Activated CD8-positive, alpha-beta memory T cell treated with anti-CD3 and anti-CD28 coated beads for 36 hours (primary cell): ENCODE data around the gene FBXO39. TPM values are rescaled to one million over a fixed set of nuclear protein-coding genes. Genes with fewer than 3 reads are reported as not detected.
"Not testable (repeated sequence)": the region's sequence is repeated elsewhere in the genome, so short reads cannot be mapped to it uniquely, and the experiment has no call there.

Source experiments
- CTCF ChIA-PET: fragments of 350-600 bp; sonication (Branson Sonifier 250); formaldehyde crosslinking; loops from one replicate; lab custom pipeline; 2021; ENCODE audit warnings: antibody characterized with exemption; lab: Charles Lee
- POLR2A ChIA-PET: fragments of 350-600 bp; sonication (Branson Sonifier 250); formaldehyde crosslinking; loops from one replicate; lab custom pipeline; 2021; ENCODE audit warnings: antibody characterized with exemption; lab: Charles Lee
- total RNA-seq, 2 experiments: library from RNA; stranded (reverse); gene quantifications; one replicate each; pipeline ENCODE4 v1.2.3, GENCODE V29; 2021

FBXO39 gene
- total RNA-seq = not detected

- CTCF ChIA-PET = interaction anchor here (0.5 kb wide), 1 partner anchor 55 kb away, joined by 4 read pairs; no protein-coding TSS in a partner anchor
- POLR2A ChIA-PET = no interaction called here
These were observed at the start of gene FBXO39 for GRCh38 chr17:6775871-6776405. Gene FBXO39 (plus strand): TSS chr17:6776215. CDS start chr17:6779869, 3,654 bp downstream.

GRCh38 chr17:6729531-6729930 is 46.5 kb upstream of the FBXO39 start:
- POLR2A ChIA-PET = no interaction called here
- CTCF ChIA-PET = no interaction called here

DNA sequence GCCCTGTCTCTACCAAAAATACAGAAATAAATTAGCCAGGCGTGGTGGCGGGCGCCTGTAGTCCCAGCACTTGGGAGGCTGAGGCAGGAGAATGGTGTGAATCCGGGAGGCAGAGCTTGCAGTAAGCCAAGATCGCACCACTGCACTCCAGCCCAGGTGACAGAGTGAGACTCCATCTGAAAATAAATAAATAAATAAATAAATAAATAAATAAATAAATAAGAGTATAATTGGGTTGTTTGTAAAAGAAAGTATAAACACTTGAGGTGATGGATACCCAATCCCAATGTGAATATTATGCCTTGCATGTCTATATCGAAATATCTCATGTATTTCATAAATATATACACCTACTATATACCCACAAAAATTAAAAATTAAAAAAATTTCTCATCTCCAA is 29.4 kb upstream of the FBXO39 start:
- POLR2A ChIA-PET, CTCF ChIA-PET: not testable (repeated sequence)

DNA sequence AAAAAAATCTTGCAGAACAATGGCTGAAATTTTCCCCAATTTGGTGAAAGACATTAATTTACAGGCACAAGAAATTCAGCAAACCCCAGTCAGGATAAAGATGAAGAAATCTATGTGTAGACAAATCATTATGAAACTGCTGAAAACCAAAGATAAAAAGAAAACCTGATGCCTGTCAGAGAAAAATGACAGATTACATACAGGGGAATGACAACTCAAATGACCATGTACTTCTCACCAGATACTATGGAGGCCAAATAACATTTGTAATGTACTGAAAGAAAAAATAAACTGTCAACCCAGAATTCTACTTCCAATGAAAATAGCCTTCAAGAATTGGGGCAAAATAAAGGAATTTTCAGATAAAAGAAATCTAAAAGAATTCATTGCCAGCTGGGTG is 27.4 kb upstream of the FBXO39 start:
- ChIA-PET POLR2A (no interaction called here), CTCF (no interaction called here)

DNA sequence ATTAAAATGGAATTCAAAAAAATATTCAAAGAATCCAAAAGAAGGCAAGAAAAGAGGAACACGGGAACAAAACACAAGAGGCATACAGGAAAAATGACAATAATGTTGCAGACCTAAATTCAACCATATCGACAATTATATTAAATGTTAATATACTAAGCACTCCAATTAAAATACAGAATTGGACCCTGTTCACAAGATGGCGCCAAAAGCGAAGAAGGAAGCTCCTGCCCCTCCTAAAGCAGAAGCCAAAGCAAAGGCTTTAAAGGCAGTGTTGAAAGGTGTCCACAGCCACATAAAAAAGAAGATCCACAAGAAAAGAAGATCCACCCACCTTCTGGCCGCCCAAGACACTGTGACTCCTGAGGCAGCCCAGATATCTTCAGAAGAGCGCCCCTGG is 26.5 kb upstream of the FBXO39 start:
- ChIA-PET CTCF (no interaction called here), POLR2A (no interaction called here)

- CTCF ChIA-PET = no interaction called here
- POLR2A ChIA-PET = no interaction called here
These were observed 23.7 kb upstream of the FBXO39 start for GRCh38 chr17:6752068-6752909.

DNA sequence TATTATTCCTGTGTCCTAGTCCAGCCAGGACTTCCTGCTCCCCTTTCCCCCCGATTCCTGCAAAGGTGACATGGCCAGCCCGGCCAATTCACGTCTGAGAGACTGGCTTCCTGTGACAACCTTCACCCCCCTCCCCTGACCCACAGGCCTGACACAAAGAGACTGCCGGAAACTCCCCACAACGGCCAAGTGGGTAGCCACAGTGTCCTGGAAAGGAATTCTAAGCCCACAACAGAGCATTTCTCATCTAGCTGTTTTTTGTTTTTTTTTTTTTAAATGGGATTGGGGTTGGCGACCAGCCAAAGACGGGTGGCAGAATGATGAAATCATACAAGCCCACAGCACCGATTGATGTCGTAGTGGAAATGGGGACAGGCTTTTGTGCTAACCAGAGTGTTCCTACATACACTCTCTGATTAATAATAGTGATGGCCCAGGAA is 23.0 kb upstream of the FBXO39 start:
- CTCF ChIA-PET = no interaction called here
- POLR2A ChIA-PET = no interaction called here

GRCh38 chr17:6753546-6753945 is 22.5 kb upstream of the FBXO39 start:
- POLR2A ChIA-PET = no interaction called here
- CTCF ChIA-PET = no interaction called here

DNA sequence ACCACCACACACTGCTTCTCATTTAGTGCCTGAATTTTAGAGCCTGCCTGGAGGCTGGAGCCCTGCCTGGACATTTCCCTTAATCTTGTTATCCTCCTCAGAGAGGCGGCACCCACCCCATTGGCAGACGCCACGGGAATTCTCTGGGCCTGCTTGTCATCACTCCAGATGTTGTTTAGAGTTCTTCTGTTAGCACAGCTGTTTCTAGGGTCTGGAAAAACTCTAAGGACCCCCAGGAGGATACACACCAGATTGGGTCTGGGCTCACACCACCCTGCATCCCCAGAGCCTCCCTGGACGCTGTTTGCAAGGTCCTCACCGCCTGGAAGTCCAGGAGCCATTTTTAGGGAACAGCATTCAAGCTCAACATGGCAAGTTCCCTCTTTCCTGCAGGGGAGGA is 20.7 kb upstream of the FBXO39 start:
- ChIA-PET POLR2A (no interaction called here), CTCF (interaction anchor here (1.0 to 1.1 kb wide), 2 partner anchors 10 to 89 kb away, joined by 3 read pairs; no protein-coding TSS in a partner anchor)

GRCh38 chr17:6755731-6756184 is 20.3 kb upstream of the FBXO39 start, which contains the start of gene XAF1:
Gene XAF1 (plus strand): TSS chr17:6756046. CDS start chr17:6756079, 33 bp downstream.
- ChIA-PET POLR2A (no interaction called here), CTCF (interaction anchor here (1.0 kb wide), 1 partner anchor 11 kb away, joined by 3 read pairs; no protein-coding TSS in a partner anchor)

GRCh38 chr17:6756425-6757031 is 19.5 kb upstream of the FBXO39 start:
- CTCF ChIA-PET = interaction anchor here (1.0 kb wide), 1 partner anchor 11 kb away, joined by 3 read pairs; no protein-coding TSS in a partner anchor
- POLR2A ChIA-PET = interaction anchor here (0.6 kb wide), 1 partner anchor 313 kb away, joined by 3 read pairs; no protein-coding TSS in a partner anchor

DNA sequence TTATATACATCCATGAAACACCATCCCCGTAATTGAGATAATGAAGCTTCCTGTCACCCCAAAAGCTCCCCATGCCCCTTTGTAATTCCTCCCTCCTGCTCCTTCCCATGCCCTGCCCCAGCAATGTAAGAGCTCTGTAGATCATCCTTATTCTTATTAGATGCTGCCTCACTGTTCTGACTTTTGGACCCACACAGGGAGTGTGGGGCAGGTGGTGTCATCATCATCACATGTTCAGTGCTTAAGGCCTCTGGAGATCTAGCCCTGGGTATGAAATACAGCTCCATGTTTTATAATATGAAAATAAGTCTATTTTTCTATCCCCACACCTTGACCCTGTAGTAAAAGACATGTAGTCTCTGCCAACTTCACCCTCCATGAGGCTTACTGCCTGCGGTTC is 18.3 kb upstream of the FBXO39 start:
- ChIA-PET CTCF (no interaction called here), POLR2A (no interaction called here)

- CTCF ChIA-PET = interaction anchor here (1.0 kb wide), 1 partner anchor 10 kb away, joined by 3 read pairs; no protein-coding TSS in a partner anchor
- POLR2A ChIA-PET = no interaction called here
These were observed 14.2 kb upstream of the FBXO39 start for GRCh38 chr17:6761779-6762178.

- POLR2A ChIA-PET = no interaction called here
- CTCF ChIA-PET = no interaction called here
These were observed 7.6 kb upstream of the FBXO39 start for GRCh38 chr17:6768447-6768846.

DNA sequence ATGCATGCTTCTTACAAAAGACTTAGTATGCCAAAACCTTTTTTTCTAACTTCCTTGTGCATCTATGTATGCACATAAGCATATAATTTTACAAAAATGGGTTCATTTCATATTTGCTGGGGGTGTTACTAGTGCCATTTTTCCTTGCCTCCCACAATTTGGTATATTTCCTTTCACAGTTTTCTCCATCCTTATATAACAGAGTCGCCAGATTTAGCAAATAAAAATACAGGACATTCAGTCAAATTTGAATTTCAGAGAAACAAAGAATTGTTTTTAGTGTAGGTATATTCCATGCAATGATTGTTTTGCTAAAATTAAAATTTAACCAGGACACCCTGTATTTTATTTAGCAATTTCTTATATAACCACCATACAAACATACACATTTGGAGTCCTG is 4.0 kb upstream of the FBXO39 start:
- ChIA-PET CTCF (interaction anchor here (0.6 to 0.9 kb wide), 2 partner anchors 10 to 138 kb away, joined by 3 read pairs; no protein-coding TSS in a partner anchor), POLR2A (no interaction called here)

GRCh38 chr17:6774906-6775305 is 1.1 kb upstream of the FBXO39 start:
- CTCF ChIA-PET, POLR2A ChIA-PET: not testable (repeated sequence)

GRCh38 chr17:6779411-6779810 is 3.4 kb downstream of the FBXO39 start:
- POLR2A ChIA-PET = no interaction called here
- CTCF ChIA-PET = no interaction called here

DNA sequence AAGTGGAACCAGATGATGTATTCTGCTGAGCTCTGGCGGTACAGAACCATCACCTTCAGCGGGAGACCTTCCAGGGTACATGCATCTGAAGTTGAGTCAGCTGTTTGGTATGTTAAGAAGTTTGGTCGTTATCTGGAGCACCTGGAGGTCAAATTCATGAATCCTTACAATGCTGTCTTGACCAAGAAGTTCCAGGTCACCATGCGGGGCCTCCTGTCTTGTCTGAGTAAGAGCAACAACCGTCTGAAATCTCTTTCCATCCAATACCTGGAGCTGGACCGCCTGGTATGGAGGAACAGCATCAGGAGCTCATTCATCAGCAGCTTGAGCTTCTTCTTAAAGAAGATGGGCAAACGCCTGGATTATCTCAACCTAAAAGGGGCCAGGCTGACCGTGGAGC is 4.0 kb downstream of the FBXO39 start:
- CTCF ChIA-PET = no interaction called here
- POLR2A ChIA-PET = no interaction called here

- POLR2A ChIA-PET = no interaction called here
- CTCF ChIA-PET = no interaction called here
These were observed 4.9 kb downstream of the FBXO39 start for GRCh38 chr17:6780886-6781285.

DNA sequence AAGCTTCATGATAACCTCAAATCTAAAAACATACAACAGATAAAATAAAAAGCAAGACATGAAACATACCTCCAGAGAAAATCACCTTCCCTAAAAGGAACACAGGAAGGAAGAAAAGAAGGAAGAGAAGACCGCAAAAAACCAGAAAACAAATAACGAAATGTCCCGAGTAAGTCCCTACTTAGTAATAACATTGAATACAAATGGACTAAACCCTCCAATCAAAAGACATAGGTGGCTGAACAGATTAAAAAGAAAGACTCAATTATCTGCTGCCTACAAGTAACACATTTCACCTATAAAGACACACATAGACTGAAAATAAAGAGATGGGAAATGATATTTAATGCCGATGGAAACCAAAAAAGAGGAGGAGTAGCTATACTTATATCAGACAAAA is 6.2 kb downstream of the FBXO39 start:
- ChIA-PET POLR2A (no interaction called here), CTCF (no interaction called here)
